ENCODE measurements around the gene COG2.
"Not testable (repeated sequence)": the region's sequence is repeated elsewhere in the genome, so short reads cannot be mapped to it uniquely, and the experiment has no call there.

The COG2 gene

DNA sequence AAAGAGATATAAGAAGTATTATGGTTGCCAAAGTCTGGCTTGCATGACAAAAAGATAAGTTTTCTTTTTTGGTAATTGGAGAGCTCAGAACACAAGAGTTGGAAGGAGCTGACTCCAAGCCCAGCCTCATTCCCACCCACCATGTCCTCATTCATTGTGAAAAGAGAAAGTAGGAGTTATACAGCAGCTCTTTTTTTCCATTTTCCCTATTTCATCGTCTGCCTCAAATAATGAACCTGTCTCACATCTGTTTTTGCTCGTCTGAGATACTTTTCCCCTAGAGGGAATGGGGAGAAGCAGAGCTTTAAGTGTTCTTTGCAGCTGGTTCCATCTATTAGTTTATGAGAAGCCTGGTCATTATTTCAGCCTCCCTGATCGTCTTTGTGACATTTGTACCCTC is 36.9 kb downstream of the COG2 start:
- DNase-seq (ENCODE audit: low read depth), result no peak

DNA sequence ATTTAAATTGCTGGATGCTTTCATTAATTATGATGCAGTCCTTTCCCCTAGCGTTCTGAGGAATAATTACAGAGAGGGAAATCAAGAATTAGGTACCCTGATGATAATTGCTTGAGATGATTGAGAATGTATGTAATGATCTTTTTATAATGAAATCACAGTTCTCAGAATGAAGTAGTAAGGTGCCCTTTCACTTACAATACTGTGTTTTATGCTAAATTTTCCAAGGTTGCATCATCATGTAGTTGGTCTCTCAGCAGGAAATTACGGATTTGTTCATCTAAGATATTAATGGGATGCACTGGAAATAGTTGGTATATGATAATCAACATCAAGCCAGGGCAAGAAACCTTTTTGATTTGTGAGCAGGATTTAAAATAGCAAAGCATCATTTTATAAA is 37.5 kb downstream of the COG2 start:
- DNase-seq (ENCODE audit: low read depth), result no peak

GRCh38 chr1:230680300-230681025 is 38.2 kb downstream of the COG2 start:
- no peak for DNase-seq (ENCODE audit: low read depth)

DNA sequence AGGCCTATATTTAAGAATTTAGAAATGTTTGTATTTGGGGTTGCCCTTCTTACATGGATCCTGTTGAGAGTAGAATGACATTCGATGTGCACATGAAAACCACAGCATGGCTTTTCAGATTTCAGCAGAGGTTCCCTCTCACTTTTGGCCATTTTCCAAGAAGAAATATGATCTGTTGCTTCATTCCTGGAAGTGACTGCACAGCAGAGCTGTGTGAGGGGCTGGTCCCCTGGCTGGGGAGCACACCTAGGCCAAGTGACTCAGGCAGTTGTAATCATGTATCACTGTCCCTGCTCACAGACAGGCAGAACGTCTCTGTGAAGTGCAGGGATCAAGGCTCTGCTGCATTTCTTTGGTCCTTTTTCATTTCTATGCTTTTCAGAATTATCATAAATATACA is 39.3 kb downstream of the COG2 start:
- DNase-seq (ENCODE audit: low read depth), result no peak

DNA sequence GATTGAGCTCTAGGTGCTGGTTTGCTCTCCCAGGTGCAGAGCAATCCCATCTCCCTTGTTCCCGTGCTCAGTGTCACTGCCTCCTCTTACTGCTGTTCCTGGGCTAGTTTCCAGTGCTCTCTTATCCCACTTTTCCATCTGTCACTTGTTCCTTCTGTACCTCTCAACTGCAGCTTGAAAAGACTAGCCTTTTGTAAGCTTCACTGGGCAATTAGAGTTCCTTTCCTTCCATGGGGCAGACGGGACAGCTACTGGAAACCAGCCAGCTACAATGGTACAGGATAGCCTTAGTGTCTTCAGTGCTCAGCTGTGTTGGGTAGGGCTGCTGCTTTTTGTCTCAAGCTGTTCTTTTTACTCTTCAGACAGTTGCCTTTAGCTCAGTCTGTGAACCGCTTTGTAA is 40.0 kb downstream of the COG2 start:
- DNase-seq (ENCODE audit: low read depth), result no peak

DNA sequence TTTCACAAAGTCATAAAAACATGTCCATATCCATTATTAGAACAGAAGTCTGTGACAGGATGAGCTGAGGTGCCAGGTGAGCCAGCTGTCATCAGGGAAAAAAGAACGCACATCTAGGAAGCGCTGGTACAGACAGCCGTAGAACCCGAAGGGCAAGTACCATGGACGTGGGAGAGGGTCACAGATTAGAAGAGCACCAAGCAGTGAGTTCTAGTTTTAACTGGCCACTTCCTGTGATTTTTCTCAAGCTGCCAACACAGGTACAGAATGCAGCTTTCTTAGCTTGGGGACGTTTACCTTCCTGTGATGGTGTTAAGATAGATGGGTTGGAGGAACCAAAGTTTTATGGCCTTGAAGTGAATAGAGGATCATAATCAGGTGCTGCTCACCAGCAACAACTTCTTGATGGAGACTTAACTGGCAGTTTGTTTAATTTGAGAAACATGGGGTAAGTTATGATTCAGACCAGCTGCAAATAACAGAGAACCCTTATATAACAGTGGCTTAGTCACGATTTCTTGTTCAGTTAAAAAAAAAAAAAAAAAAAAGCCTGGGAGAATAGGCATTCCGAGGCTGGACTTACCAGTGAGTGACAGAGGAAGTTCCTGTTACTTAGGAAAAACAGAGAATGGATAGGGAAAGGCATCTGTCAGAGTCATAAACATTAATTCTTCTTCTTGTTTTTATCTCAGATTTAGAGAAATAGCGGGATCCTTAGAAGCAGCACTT is 40.8 kb downstream of the COG2 start:
- no peak for DNase-seq (ENCODE audit: low read depth)

DNA sequence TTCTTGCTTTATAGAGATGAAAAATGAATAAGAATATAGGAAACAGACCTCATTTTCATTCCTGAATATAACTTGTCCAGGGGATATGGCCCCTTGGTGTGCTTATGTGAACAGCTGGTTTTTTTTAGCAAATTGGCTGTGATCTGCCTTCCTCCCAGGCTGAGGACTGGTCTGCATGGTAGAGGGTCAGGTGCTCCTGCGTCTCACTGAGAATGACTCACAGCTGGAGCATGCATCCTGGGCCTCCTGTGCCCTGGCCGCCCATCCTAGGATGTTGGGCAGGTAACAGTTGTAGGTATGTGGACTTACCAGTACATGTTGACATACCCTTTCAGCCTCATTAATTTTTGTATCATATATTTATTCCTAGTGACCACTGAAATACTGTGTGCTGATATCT is 41.9 kb downstream of the COG2 start:
- no peak for DNase-seq (ENCODE audit: low read depth)

GRCh38 chr1:230684998-230685397 is 42.7 kb downstream of the COG2 start:
- DNase-seq (ENCODE audit: low read depth), result no peak

DNA sequence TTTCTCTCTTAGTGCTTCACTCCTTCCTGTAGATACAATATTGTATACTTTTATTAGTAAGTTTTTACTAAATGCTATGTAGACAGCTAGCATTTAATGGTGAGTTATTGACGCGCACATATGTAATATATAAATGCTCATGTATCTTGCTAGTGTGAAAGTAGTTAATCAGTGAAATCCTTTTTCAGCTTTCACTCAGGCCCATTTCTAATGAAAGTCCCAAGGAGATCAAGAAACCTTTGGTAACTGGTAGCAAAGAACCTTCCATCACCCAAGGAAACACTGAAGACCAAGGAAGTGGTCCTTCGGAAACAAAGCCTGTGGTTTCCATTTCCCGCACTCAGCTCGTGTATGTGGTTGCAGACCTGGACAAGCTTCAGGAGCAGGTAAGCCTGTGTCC is 44.5 kb downstream of the COG2 start:
- no peak for DNase-seq (ENCODE audit: low read depth)

DNA sequence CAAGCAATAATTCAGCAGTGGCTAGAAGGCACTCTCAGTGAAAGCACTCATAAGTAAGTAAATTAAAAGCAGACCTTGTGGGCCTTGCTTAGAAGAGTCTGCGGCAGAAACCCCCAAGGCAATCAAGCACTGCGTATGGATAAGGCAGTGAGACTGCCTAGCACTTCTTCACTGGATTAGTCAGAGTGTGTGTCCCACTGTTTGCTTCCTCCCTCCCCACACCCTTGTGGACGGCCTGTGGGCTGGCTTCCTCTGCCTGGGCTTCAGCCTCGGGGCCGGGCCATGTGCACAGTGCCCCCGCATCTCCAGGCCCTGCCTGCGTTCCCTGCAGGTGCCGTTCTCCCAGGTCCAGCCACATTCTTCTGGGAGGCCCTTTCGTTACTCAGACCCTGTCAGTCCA is 47.8 kb downstream of the COG2 start:
- DNase-seq (ENCODE audit: low read depth), result no peak

DNA sequence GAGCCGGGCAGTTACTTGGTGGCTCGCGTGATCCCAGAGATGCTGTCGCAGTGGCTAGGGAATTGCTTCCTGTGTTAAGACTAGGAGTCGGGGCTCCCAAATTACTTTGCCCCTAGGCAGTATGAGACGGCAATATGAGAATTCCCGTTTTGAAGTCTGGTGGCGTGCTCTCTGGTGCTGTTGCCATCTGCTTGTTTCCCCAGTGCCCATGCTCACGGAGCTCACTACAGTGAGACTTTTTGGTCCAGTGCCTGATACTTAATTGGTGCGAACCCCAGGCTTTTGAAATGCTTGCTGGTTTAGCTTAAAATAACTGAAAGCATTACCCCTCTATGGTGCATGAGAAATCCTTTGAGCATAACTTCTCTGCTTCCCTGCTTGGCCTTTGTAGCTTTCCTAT is 49.3 kb downstream of the COG2 start:
- no peak for DNase-seq (ENCODE audit: low read depth)

DNA sequence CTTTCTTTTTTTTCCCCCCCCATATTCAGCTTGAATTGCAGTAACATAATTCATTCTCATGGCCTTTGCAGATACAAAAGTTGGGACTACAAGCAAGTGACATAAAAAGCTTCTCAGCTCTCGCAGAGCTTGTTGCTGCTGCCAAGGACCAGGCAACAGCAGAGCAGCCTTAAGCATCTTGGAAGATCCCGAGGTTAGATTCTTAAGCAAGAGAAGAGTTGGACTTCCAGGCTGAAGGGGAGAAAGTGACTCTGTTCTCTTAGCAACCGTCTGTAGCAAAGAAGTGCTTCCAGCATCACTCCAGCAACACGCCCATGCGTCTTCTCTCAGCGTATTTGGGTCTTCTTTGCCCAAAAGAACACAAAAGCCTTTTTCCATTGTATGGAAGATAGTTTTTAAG is 50.9 kb downstream of the COG2 start:
- no peak for DNase-seq (ENCODE audit: low read depth)

DNA sequence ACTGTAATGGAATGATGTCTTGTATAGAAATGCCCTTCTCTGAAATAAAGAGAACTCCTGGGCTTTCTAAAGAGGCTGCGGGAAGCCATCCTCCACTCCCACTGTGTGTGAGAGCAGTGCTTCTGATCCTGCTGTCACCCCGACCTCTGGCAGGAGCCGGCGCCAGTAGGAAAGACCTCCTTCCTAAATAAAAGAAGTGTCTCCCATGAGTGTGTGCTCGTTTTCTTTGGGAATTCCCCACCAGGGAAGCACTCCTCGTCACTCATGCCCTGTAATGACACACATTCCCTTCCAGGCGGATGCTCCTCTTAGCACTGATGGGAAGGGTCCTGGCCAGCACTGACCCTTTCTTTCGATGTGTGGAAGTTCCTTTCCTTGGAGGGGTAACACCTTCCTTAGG is 51.5 kb downstream of the COG2 start:
- no peak for DNase-seq (ENCODE audit: low read depth)

- DNase-seq (ENCODE audit: low read depth), result no peak
Observed at GRCh38 chr1:230694464-230694863, 52.2 kb downstream of the COG2 start.

- no peak for DNase-seq (ENCODE audit: low read depth)
Observed at GRCh38 chr1:230694991-230695390, 52.7 kb downstream of the COG2 start.

DNA sequence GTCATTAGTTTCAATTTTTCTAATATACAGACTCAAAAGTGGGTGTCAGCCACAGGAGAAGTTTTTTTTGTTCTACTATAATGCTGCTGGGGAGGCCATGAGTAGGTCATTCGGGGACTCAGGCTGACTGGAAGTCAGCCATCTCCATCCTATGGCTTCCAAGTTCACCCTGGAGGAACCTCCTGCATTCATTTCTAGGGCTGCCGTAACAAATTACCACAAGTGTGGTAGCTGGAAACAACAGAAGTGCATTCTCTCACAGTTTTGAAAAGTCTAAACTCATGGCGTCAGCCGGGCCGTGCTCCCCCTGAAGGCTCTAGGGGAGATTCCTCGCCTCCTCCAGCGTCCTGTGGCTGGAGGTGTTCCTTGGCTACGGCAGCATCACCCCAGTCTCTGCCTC is 53.9 kb downstream of the COG2 start:
- DNase-seq (ENCODE audit: low read depth), result no peak

DNA sequence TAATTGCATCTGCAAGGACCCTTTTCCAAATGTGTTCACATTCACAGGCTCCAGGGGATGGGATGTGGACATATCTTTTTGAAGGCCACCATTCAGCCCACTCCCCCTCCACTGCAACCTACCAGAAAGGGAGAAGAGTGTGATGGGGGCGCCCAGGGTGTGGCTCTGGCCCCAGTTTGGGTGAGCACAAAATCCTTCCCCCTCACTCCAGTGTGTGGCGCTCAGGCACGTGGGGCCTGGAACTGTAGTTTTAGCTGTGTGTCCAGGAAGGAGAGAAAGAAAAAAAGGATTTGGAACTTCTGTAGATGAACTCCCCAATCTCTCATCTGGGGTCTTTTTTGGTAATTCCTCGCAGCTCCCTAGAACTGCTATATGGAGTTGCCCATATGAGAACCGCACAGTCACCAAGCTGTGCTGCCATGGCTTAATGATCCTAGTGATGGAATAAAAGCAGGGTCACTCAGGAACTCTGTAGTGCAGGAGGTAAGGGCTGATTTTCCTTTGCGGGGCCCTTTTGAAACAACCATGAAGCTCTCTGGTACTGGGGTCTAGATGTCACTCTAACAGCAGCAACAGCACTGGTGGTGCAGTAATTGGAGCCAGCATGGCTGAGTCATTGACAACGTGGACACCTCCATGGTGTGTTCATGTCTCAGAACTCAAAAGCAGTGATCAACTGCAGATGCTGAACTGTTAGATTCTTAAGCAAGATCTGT is 54.6 kb downstream of the COG2 start:
- DNase-seq (ENCODE audit: low read depth), result no peak

DNA sequence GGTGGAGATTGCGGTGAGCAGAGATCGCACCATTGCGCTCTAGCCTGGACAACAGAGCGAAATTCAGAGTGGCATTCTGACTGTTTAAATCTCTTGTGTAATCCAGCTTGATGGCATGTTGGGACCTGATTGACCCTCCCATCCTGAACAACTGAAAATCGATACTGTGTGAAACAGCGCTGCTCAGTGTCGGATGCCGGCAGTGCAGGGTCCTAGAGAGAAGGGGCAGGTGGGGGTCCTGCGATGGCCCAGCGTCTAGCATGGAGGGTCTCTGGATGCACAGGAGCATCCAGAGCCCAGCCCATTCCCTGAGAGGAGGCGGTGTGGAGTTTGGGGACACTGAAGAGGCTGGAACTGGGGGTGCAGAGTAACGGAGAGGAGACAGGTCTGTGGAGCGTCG is 55.8 kb downstream of the COG2 start:
- DNase-seq (ENCODE audit: low read depth), result no peak

DNA sequence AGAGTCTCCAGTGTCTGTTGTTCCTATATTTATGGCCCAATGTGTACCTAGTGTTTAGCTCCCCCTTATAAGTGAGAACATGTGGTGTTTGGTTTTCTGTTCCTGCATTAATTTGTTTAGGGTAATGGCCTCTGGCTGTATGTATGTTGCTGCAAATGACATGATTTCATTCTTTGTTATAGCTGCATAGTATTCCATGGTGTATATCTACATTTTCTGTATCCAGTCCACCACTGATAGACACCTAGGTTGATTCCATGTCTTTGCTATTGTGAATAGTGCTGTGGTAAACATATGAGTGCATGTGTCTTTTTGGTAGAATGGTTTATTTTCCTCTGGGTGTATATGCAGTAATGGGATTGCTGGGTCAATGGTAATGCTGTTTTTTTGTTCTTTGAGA is 56.7 kb downstream of the COG2 start:
- DNase-seq (ENCODE audit: low read depth), result not testable (repeated sequence)

DNA sequence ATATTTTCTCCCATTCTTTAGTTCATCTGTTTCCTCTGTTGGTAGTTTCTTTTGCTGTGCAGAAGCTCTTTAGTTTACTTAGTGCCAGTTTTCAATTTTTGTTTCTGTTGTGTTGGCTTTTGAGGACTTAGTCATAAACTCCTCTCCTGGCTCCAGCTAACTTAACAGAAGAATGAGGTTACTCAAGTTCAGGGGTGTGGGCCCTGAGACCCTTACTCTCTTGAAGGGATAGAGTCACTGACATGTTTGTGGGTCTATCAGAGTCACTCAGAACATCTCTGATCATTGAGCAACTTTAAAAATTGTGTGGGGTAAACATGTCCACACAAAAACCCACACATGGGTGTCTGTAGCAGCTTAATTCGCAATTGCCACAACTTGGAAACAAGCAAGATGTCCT is 57.4 kb downstream of the COG2 start:
- no peak for DNase-seq (ENCODE audit: low read depth)

DNA sequence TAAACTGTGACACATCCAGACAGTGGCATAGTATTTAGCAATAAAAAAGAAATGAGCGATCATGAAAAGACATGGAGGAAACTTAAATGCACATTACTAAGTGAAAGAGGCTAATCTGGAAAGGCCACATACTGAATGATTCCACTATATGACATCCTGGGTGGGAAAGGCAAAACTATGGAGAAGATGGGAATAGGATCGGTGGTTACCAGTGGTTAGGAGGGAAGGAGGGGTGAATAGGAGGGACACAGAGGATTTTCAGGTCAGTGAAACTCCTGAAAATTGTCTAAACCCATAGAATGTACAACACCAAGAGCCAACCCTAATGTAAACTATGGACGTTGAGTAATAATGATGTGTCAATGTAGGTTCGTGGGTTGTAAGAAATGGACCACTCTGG is 57.9 kb downstream of the COG2 start:
- no peak for DNase-seq (ENCODE audit: low read depth)

DNA sequence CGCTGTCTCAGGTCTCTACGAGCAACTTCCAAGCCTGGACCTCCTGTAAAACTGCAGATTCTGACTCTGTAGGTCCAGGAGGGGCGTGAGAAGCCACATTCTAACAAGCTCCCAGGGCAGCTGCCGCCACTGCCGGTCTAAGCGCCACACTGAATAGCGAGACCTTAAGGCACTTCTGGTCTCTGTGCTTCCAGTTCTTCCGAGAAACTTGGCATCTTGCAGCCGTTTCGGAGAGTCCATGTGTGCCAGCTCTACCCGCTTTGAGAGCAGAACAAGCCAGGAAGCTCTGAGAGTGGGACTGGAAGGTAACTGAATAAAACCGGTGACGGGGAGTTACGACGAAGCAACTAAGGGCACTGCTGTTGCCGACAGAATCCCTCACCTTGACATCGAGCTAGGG is 59.2 kb downstream of the COG2 start:
- no peak for DNase-seq (ENCODE audit: low read depth)

Measured in stimulated activated CD4-positive, alpha-beta T cell treated with anti-CD3 and anti-CD28 coated beads, Interleukin-2, amount 100 ng/mL, for 4 hours (primary cell).